Neural cell (in vitro differentiated cells): Measurements from ENCODE around the gene SEC14L1. TPM values are rescaled to one million over a fixed set of nuclear protein-coding genes. Genes with fewer than 3 reads are reported as not detected.

ENCODE experiments used
- H2AFZ ChIP-seq: fragments of 200-600, 300-800 bp; sonication (generic), shearing (Covaris generic); 2 replicates; pipeline ENCODE4 v1.6.0; 2014; ENCODE audit warnings: low read depth, mild to moderate bottlenecking, antibody characterized with exemption, low read length, moderate library complexity
- H3F3A ChIP-seq: fragments of 200-600 bp; shearing (Covaris generic); 2 replicates; pipeline ENCODE4 v1.6.1; 2016; ENCODE audit warnings: mild to moderate bottlenecking, moderate library complexity, mixed read lengths, antibody characterized with exemption, low read length; ENCODE audit not compliant: insufficient read depth, poor library complexity, severe bottlenecking
- H3K27ac ChIP-seq: fragments of 200-600, 300-800 bp; sonication (generic), shearing (Covaris generic); 2 replicates; pipeline ENCODE4 v1.5.1; 2014; ENCODE audit warnings: mild to moderate bottlenecking, low read length, moderate library complexity
- H3K27me3 ChIP-seq: fragments of 300-800, 200-600 bp; sonication (generic), shearing (Covaris generic); 2 replicates; pipeline ENCODE4 v1.6.0; 2014; ENCODE audit warnings: mild to moderate bottlenecking, low read depth, low read length, moderate library complexity; ENCODE audit not compliant: insufficient read depth
- H3K36me3 ChIP-seq: fragments of 300-800, 200-600 bp; sonication (generic), shearing (Covaris generic); 2 replicates; pipeline ENCODE4 v1.5.1; 2014; ENCODE audit warnings: mild to moderate bottlenecking, antibody characterized with exemption, low read length, moderate library complexity; ENCODE audit not compliant: insufficient read depth
- H3K4me2 ChIP-seq: fragments of 300-800, 200-600 bp; sonication (generic), shearing (Covaris generic); 2 replicates; pipeline ENCODE4 v1.6.0; 2014; ENCODE audit warnings: mild to moderate bottlenecking, low read length
- H3K4me3 ChIP-seq: fragments of 300-800, 200-600 bp; sonication (generic), shearing (Covaris generic); 2 replicates; pipeline ENCODE4 v1.5.1; 2014; ENCODE audit warnings: mild to moderate bottlenecking, low read length, moderate library complexity
- H3K79me2 ChIP-seq: fragments of 200-600 bp; shearing (Covaris generic); replicated peaks from 2 replicates; pipeline ENCODE4 v1.6.0; 2014; ENCODE audit warnings: mild to moderate bottlenecking, low read length, moderate library complexity; ENCODE audit not compliant: insufficient read depth
- H3K9ac ChIP-seq: fragments of 300-800, 200-600 bp; sonication (generic), shearing (Covaris generic); 2 replicates; pipeline ENCODE4 v1.6.1; 2016; ENCODE audit warnings: mild to moderate bottlenecking, low read length, mixed read lengths
- H3K9me2 ChIP-seq: fragments of 200-600 bp; shearing (Covaris generic); 2 replicates; pipeline ENCODE4 v1.6.1; 2016; ENCODE audit warnings: mild to moderate bottlenecking, low read length, mixed read lengths; ENCODE audit not compliant: insufficient read depth
- H3K9me3 ChIP-seq: fragments of 200-600, 300-800 bp; sonication (generic), shearing (Covaris generic); 2 replicates; pipeline ENCODE4 v1.6.1; 2016; ENCODE audit warnings: mild to moderate bottlenecking, mixed run types, low read length, moderate library complexity, mixed read lengths
- H4K20me1 ChIP-seq: fragments of 200-600 bp; shearing (Covaris generic); 2 replicates; pipeline ENCODE4 v1.6.1; 2016; ENCODE audit warnings: mild to moderate bottlenecking, mixed run types; ENCODE audit not compliant: insufficient read depth
- CTCF ChIP-seq: fragments of 450-650 bp; IDR thresholded peaks from 2 replicates; pipeline ENCODE4 v1.5.1; 2014; ENCODE audit warnings: antibody characterized with exemption, mild to moderate bottlenecking, moderate library complexity; ENCODE audit not compliant: poor library complexity, severe bottlenecking
- EP300 ChIP-seq: fragments of 450-650 bp; conservative IDR thresholded peaks from 2 replicates; pipeline ENCODE4 v1.6.1; 2014; ENCODE audit warnings: antibody characterized with exemption, mild to moderate bottlenecking, moderate library complexity; ENCODE audit not compliant: poor library complexity, severe bottlenecking
- EZH2 ChIP-seq: fragments of 200-600, 300-800 bp; shearing (Covaris generic), sonication (generic); IDR thresholded peaks from 2 replicates; pipeline ENCODE4 v1.6.1; 2014; ENCODE audit warnings: antibody characterized with exemption, low read length, borderline replicate concordance, mild to moderate bottlenecking; ENCODE audit not compliant: insufficient read depth, poor library complexity, severe bottlenecking
- MXI1 ChIP-seq: fragments of 450-650 bp; conservative IDR thresholded peaks from 2 replicates; pipeline ENCODE4 v1.6.1; 2014; ENCODE audit warnings: antibody characterized with exemption, mild to moderate bottlenecking; ENCODE audit not compliant: poor library complexity, severe bottlenecking
- POLR2AphosphoS5 ChIP-seq: IDR thresholded peaks from 2 replicates; pipeline ENCODE4 v1.6.1; 2012
- RAD21 ChIP-seq: fragments of 450-650 bp; conservative IDR thresholded peaks from 2 replicates; pipeline ENCODE4 v1.6.1; 2014; ENCODE audit warnings: antibody characterized with exemption, mild to moderate bottlenecking, moderate library complexity
- REST ChIP-seq: IDR thresholded peaks from 2 replicates; pipeline ENCODE4 v1.6.1; 2012; ENCODE audit warnings: borderline replicate concordance
- SMC3 ChIP-seq: fragments of 450-650 bp; conservative IDR thresholded peaks from 2 replicates; pipeline ENCODE4 v1.6.1; 2014; ENCODE audit warnings: antibody characterized with exemption, mild to moderate bottlenecking, moderate library complexity; ENCODE audit not compliant: poor library complexity
- TAF1 ChIP-seq: IDR thresholded peaks from 2 replicates; pipeline ENCODE4 v1.6.1; 2012; ENCODE audit warnings: low read depth
- polyA plus RNA-seq: library from polyadenylated mRNA; depleted of rRNA; stranded (reverse); fragments of >200 nt; gene quantifications from 2 replicates; pipeline ENCODE4 v1.2.3, GENCODE V29; 2014

Gene SEC14L1
- polyA plus RNA-seq, 1 donor from 2014 or later: 40.4 TPM

GRCh38 chr17:77248216-77249114, 107.7 kb downstream of the SEC14L1 start:
- no peak for TF ChIP-seq EZH2
- TF ChIP-seq CTCF: no peak
- no peak for TF ChIP-seq TAF1
- no peak for TF ChIP-seq RAD21
- TF ChIP-seq REST: no peak
- no peak for TF ChIP-seq EP300
- no peak for TF ChIP-seq POLR2AphosphoS5
- no peak for TF ChIP-seq SMC3
- no peak for TF ChIP-seq MXI1
- Histone ChIP-seq H3K4me3 (no peak overlapping the region), H3K27ac (no peak overlapping the region), H3K9me3 (no peaks in the 10 kb centered on the region), H3K4me2 (no peak overlapping the region), H3K9me2 (no peaks in the 10 kb centered on the region), H3K9ac (no peak overlapping the region), H3K79me2 (no peaks in the 10 kb centered on the region), H3F3A (no peaks in the 10 kb centered on the region), H3K36me3 (no peaks in the 10 kb centered on the region), H2AFZ (no peak overlapping the region), H3K27me3 (peaks cover 3% of the 10 kb centered on the region), H4K20me1 (no peaks in the 10 kb centered on the region)

GRCh38 chr17:77251622-77252183, 110.9 kb downstream of the SEC14L1 start:
- no peak overlapping the region for H2AFZ ChIP-seq
- H3K9me3 ChIP-seq: no peaks in the 10 kb centered on the region
- no peak overlapping the region for H3K4me3 ChIP-seq
- H3K79me2 ChIP-seq: no peaks in the 10 kb centered on the region
- H3K27ac ChIP-seq: no peak overlapping the region
- peaks cover 3% of the 10 kb centered on the region for H3K27me3 ChIP-seq
- H3K4me2 ChIP-seq: no peak overlapping the region
- H3K9ac ChIP-seq: no peak overlapping the region
- H3F3A ChIP-seq: no peaks in the 10 kb centered on the region
- no peaks in the 10 kb centered on the region for H3K36me3 ChIP-seq
- no peaks in the 10 kb centered on the region for H3K9me2 ChIP-seq
- H4K20me1 ChIP-seq: no peaks in the 10 kb centered on the region
- no peak for TF ChIP-seq TAF1
- no peak for TF ChIP-seq MXI1
- no peak for TF ChIP-seq POLR2AphosphoS5
- TF ChIP-seq CTCF: no peak
- no peak for TF ChIP-seq SMC3
- TF ChIP-seq EP300: no peak
- no peak for TF ChIP-seq RAD21
- no peak for TF ChIP-seq EZH2
- TF ChIP-seq REST: no peak
